BJ (cell line): ENCODE measurements around the gene ARL14EP. TPM values are rescaled to one million over a fixed set of nuclear protein-coding genes. Genes with fewer than 3 reads are reported as not detected.

ENCODE experiments used
- CTCF ChIA-PET: fragments of 350-600 bp; formaldehyde crosslinking; extraction: SDS; loops from one replicate; lab custom pipeline; 2021; ENCODE audit warnings: antibody characterized with exemption, inconsistent platforms; lab: Yijun Ruan, JAX
- POLR2A ChIA-PET: fragments of 300-600 bp; sonication (Branson Sonifier 250); formaldehyde crosslinking; extraction: SDS; loops from one replicate; lab custom pipeline; 2021; ENCODE audit warnings: antibody characterized with exemption; lab: Charles Lee
- DNase-seq: peaks from one replicate; pipeline ENCODE4 v3.0.0-alpha.2; 2011; ENCODE audit warnings: low read depth
- H3K27me3 ChIP-seq: 2 replicates; pipeline ENCODE4 v1.6.0; 2011; ENCODE audit warnings: low read length; ENCODE audit not compliant: control insufficient read depth, insufficient read depth
- H3K36me3 ChIP-seq: 2 replicates; pipeline ENCODE4 v1.5.1; 2011; ENCODE audit warnings: low read length; ENCODE audit not compliant: control insufficient read depth, insufficient read depth
- H3K4me3 ChIP-seq: 2 replicates; pipeline ENCODE4 v1.5.1; 2011; ENCODE audit warnings: low read depth, mild to moderate bottlenecking, control low read depth, low read length
- polyA plus RNA-seq: library from polyadenylated mRNA; depleted of rRNA; stranded (reverse); fragments of >200 nt; gene quantifications from 2 replicates; pipeline ENCODE4 v1.2.3, GENCODE V29; 2011
- TF ChIP-seq, protein P1 (sequence below): IDR thresholded peaks from 2 replicates; pipeline ENCODE4 v1.5.1; 2011; ENCODE audit warnings: low read depth, mild to moderate bottlenecking, control low read depth, inconsistent platforms, low read length, moderate library complexity; ENCODE audit not compliant: insufficient read depth

The ARL14EP gene
- polyA plus RNA-seq, 1 experiment = 11.6 TPM

DNA sequence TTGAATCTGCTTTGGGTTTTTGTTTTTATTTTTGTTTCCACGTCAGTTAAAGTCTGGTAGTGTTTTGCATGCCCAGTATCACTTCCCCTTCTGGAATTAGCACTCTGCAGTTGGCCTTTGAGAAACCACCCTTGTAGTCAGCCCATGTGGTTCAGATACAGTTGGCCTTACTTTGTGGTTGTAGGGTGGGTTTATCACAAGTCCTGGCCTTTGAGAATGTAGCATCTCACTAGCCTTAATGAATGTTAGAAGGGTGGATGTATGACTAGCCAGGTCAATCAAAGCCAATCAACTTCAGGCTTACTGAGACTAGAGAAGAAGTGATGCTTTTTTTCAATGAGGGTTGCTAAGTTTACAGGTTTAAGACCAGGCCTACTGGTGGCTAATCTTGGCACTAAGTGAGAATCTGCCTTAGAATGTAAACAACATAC, 19.8 kb downstream of the ARL14EP start:
- no peak for DNase-seq
- Histone ChIP-seq H3K36me3 (no peaks in the 10 kb centered on the region), H3K27me3 (no peaks in the 10 kb centered on the region), H3K4me3 (no peak overlapping the region)
- CTCF ChIA-PET = no interaction called here
- TF ChIP-seq, protein P1, sequence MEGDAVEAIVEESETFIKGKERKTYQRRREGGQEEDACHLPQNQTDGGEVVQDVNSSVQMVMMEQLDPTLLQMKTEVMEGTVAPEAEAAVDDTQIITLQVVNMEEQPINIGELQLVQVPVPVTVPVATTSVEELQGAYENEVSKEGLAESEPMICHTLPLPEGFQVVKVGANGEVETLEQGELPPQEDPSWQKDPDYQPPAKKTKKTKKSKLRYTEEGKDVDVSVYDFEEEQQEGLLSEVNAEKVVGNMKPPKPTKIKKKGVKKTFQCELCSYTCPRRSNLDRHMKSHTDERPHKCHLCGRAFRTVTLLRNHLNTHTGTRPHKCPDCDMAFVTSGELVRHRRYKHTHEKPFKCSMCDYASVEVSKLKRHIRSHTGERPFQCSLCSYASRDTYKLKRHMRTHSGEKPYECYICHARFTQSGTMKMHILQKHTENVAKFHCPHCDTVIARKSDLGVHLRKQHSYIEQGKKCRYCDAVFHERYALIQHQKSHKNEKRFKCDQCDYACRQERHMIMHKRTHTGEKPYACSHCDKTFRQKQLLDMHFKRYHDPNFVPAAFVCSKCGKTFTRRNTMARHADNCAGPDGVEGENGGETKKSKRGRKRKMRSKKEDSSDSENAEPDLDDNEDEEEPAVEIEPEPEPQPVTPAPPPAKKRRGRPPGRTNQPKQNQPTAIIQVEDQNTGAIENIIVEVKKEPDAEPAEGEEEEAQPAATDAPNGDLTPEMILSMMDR = no peak
- POLR2A ChIA-PET = no interaction called here

DNA sequence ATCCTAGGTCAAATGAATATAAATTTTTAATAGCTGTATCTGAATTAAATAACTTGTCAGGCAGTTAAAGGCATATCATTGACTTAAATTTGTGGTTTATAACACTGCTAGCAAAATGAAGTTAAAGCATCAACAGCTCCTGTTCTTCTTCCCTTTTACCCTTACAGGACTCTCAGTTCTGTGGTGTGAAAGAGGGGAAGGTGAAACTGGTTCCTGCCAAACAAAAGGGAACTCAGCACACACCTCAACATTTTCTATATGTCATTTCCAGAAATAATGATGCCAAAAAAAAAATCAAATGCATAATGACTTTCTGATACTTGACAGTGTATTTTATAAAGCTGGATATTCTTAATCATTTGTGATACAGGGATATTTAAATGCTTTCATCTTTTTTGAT, 21.2 kb downstream of the ARL14EP start:
- no peak for DNase-seq
- no peaks in the 10 kb centered on the region for H3K27me3 ChIP-seq
- ChIA-PET POLR2A (no interaction called here), CTCF (interaction anchor here (0.6 to 2.9 kb wide), 3 partner anchors 10 to 1635 kb away, joined by 3 to 21 read pairs (median 3); no protein-coding TSS in a partner anchor)
- TF ChIP-seq, protein P1 = no peak
- H3K36me3 ChIP-seq = no peaks in the 10 kb centered on the region
- no peak overlapping the region for H3K4me3 ChIP-seq

DNA sequence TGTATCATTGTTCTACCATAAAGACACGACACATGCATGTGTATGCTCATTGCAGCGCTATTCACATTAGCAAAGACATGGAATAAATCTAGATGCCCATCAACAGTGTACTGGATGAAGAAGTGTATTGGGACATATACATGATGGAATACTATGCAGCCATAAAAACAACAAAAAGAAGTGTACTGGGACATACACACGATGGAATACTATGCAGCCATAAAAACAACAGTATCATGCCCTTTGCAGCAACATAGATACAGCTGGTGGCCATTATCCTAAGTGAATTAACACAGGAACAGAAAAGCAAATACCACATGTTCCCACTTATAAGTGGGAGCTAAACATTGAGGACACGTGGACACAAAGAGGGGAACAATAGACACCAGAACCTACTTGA, 22.7 kb downstream of the ARL14EP start:
- TF ChIP-seq, protein P1 = no peak
- no peaks in the 10 kb centered on the region for H3K36me3 ChIP-seq
- CTCF ChIA-PET = interaction anchor here (0.6 to 2.9 kb wide), 7 partner anchors 11 to 1887 kb away, joined by 3 to 21 read pairs (median 4); partner anchors contain the start of gene ARL14EP
- no peak overlapping the region for H3K4me3 ChIP-seq
- no peaks in the 10 kb centered on the region for H3K27me3 ChIP-seq
- no peak for DNase-seq
- POLR2A ChIA-PET = no interaction called here

DNA sequence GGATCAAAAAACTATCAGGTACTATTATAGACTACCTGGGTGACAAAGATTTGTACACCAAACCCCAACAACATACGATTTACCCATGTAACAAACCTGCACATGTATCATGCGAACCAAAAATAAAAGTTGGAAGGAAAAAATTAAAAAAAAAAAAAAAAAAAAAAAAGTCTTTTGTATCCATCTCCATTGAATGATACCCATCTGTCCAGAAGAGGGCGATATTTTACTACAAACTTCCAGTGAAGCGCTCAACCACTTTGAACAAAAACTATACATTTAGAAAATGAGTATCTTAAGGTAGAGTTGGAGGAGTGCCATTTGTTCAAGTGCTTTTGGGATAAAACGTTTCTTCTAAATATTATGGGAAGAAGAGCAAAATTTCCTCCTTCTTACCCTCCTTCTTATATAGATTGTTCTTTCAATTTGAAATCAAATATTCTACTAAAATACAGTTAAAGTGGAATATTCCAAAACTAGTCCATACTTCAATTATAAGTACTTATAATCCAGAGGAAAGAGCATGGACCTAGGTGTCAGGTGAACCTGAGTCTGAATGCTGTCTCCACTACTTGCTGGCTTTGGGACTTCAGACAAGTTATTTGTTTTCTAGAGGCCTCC, 23.3 kb downstream of the ARL14EP start:
- POLR2A ChIA-PET = no interaction called here
- DNase-seq = no peak
- Histone ChIP-seq H3K36me3 (no peaks in the 10 kb centered on the region), H3K27me3 (no peaks in the 10 kb centered on the region), H3K4me3 (no peak overlapping the region)
- TF ChIP-seq, protein P1 = peak; percentile 64
- CTCF ChIA-PET = interaction anchor here (0.6 to 2.9 kb wide), 4 partner anchors 12 to 1887 kb away, joined by 3 to 21 read pairs (median 4); no protein-coding TSS in a partner anchor

DNA sequence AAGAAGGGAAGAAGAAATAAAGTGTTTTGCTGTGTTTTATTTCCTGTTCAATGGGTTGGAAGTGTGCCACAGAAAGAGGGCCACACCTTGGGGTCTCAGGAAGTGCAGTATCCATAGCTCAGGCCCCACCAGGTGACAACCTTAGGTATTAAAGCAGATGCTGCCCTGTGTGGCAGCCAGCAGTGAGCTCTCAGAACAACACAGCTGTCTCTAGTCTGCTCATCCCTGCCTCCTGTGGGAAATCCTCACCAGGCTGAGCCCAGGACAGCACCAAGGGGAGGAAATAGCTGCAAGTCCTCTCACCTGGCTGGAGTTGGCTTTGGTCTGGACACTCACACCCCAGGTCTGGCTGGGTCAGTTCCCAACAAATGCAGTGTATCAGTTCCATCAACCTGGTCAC, 25.1 kb downstream of the ARL14EP start:
- TF ChIP-seq, protein P1 = no peak
- POLR2A ChIA-PET = no interaction called here

More for the DNA sequence above, 25.1 kb downstream of the ARL14EP start:
- CTCF ChIA-PET = interaction anchor here (2.0 kb wide), 1 partner anchor 11 kb away, joined by 5 read pairs; no protein-coding TSS in a partner anchor
- Histone ChIP-seq H3K4me3 (no peak overlapping the region), H3K27me3 (no peaks in the 10 kb centered on the region; the same call in 1 of the 2 replicates), H3K36me3 (no peaks in the 10 kb centered on the region)
- no peak for DNase-seq
